GM23338 (cell line): ENCODE measurements around the gene CNTNAP4. TPM values are rescaled to one million over a fixed set of nuclear protein-coding genes. Genes with fewer than 3 reads are reported as not detected.

Source experiments
- ATAC-seq: fragments of 200-7000 bp; cut with Tn5 transposase; 3 replicates; pipeline ENCODE4 v1.9.1; 2020
- DNase-seq: peaks from one replicate; pipeline ENCODE4 v3.0.0-alpha.2; 2015; ENCODE audit warnings: low spot score
- H2AFZ ChIP-seq: fragments of 200-600 bp; sonication (generic); 2 replicates; pipeline ENCODE4 v1.8.0; 2016; ENCODE audit warnings: antibody characterized with exemption, mild to moderate bottlenecking, moderate library complexity
- H3F3A ChIP-seq: fragments of 200-600 bp; sonication (generic); replicated peaks from 2 replicates; pipeline ENCODE4 v1.8.0; 2017; ENCODE audit warnings: antibody characterized with exemption, mixed run types, low read depth
- H3K27ac ChIP-seq: fragments of 200-600 bp; sonication (generic); 2 replicates; pipeline ENCODE4 v1.6.1; 2016; ENCODE audit warnings: low read depth
- H3K27me3 ChIP-seq: fragments of 200-600 bp; sonication (generic); 2 replicates; pipeline ENCODE4 v1.8.0; 2016; ENCODE audit warnings: mild to moderate bottlenecking, mixed run types, moderate library complexity; ENCODE audit not compliant: insufficient read depth
- H3K36me3 ChIP-seq: fragments of 200-600 bp; sonication (generic); 2 replicates; pipeline ENCODE4 v1.8.0; 2016; ENCODE audit warnings: mild to moderate bottlenecking; ENCODE audit not compliant: insufficient read depth
- H3K4me1 ChIP-seq: fragments of 200-600 bp; sonication (generic); 2 replicates; pipeline ENCODE4 v1.8.0; 2016; ENCODE audit warnings: mild to moderate bottlenecking, moderate library complexity; ENCODE audit not compliant: insufficient read depth
- H3K4me2 ChIP-seq: fragments of 200-600 bp; sonication (generic); 2 replicates; pipeline ENCODE4 v1.7.1; 2017; ENCODE audit warnings: mixed run types
- H3K4me3 ChIP-seq: fragments of 200-600 bp; sonication (generic); 2 replicates; pipeline ENCODE4 v1.6.1; 2016; ENCODE audit warnings: mixed run types
- H3K79me2 ChIP-seq: fragments of 200-600 bp; sonication (generic); replicated peaks from 2 replicates; pipeline ENCODE4 v1.8.0; 2017; ENCODE audit warnings: mild to moderate bottlenecking; ENCODE audit not compliant: insufficient read depth
- H3K9me2 ChIP-seq: fragments of 200-600 bp; sonication (generic); 2 replicates; pipeline ENCODE4 v1.8.0; 2017; ENCODE audit not compliant: insufficient read depth
- H4K20me1 ChIP-seq: fragments of 200-600 bp; sonication (generic); replicated peaks from 2 replicates; pipeline ENCODE4 v1.8.0; 2017; ENCODE audit warnings: mild to moderate bottlenecking; ENCODE audit not compliant: insufficient read depth
- H3K27ac Mint-ChIP-seq: 2 replicates; pipeline ENCODE4 v1.8.0; 2020; ENCODE audit warnings: inconsistent platforms, mild to moderate bottlenecking, moderate library complexity, mixed read lengths
- H3K27me3 Mint-ChIP-seq: 3 replicates; pipeline ENCODE4 v1.8.0; 2022; ENCODE audit warnings: low read depth, mild to moderate bottlenecking, moderate library complexity, mixed read lengths, inconsistent platforms; ENCODE audit not compliant: insufficient read depth, poor library complexity
- H3K36me3 Mint-ChIP-seq: 3 replicates; pipeline ENCODE4 v1.8.0; 2021; ENCODE audit warnings: low read depth, mild to moderate bottlenecking, inconsistent platforms, moderate library complexity, mixed read lengths
- H3K4me1 Mint-ChIP-seq: 3 replicates; pipeline ENCODE4 v1.8.0; 2020; ENCODE audit warnings: mild to moderate bottlenecking, inconsistent platforms, mixed read lengths
- H3K4me3 Mint-ChIP-seq: 3 replicates; pipeline ENCODE4 v1.8.0; 2021; ENCODE audit warnings: moderate library complexity, mild to moderate bottlenecking, inconsistent platforms, mixed read lengths
- H3K9me3 Mint-ChIP-seq: 3 replicates; pipeline ENCODE4 v1.8.0; 2020; ENCODE audit warnings: moderate library complexity, mild to moderate bottlenecking, inconsistent platforms, mixed read lengths
- CREB1 ChIP-seq: fragments of 250-450 bp; sonication (Bioruptor Pico); IDR thresholded peaks from 2 replicates; pipeline ENCODE4 v1.5.0; 2020; ENCODE audit warnings: low read depth, mild to moderate bottlenecking, moderate library complexity
- EZH2 ChIP-seq: fragments of 200-600 bp; sonication (generic); IDR thresholded peaks from one replicate; pipeline ENCODE4 v1.8.0; 2017; ENCODE audit warnings: antibody characterized with exemption, mild to moderate bottlenecking, low read depth; ENCODE audit not compliant: unreplicated experiment
- EZH2phosphoT487 ChIP-seq: fragments of 200-600 bp; sonication (generic); IDR thresholded peaks from one replicate; pipeline ENCODE4 v1.8.1; 2018; ENCODE audit warnings: antibody characterized with exemption; ENCODE audit not compliant: unreplicated experiment
- JUNB ChIP-seq: IDR thresholded peaks from one replicate; pipeline ENCODE4 v1.6.1; 2016; ENCODE audit warnings: antibody characterized with exemption; ENCODE audit not compliant: unreplicated experiment
- NANOG ChIP-seq: IDR thresholded peaks from 2 replicates; pipeline ENCODE4 v1.6.1; 2016; ENCODE audit warnings: antibody characterized with exemption, borderline replicate concordance
- POLR2AphosphoS5 ChIP-seq: IDR thresholded peaks from 2 replicates; pipeline ENCODE4 v1.6.1; 2016; ENCODE audit warnings: antibody characterized with exemption, low read depth
- STAT1 ChIP-seq: IDR thresholded peaks from one replicate; pipeline ENCODE4 v1.6.1; 2016; ENCODE audit warnings: antibody characterized with exemption; ENCODE audit not compliant: unreplicated experiment
- ZNF114 ChIP-seq: fragments of 250-450 bp; sonication (Bioruptor Pico); IDR thresholded peaks from 2 replicates; pipeline ENCODE4 v1.5.0; 2020; ENCODE audit warnings: mild to moderate bottlenecking, moderate library complexity
- ZNF331 ChIP-seq: fragments of 250-450 bp; sonication (Bioruptor Pico); IDR thresholded peaks from 2 replicates; pipeline ENCODE4 v1.5.0; 2020; ENCODE audit warnings: low read depth, mild to moderate bottlenecking, moderate library complexity
- polyA plus RNA-seq: library from polyadenylated mRNA; unstranded; fragments of >200 nt; fragmentation: Nextera tagmentation; extraction: Ambion mirVana; gene quantifications from 2 replicates; pipeline ENCODE4 v1.2.1, GENCODE V29; 2016
- total RNA-seq: library from RNA; depleted of rRNA; stranded (reverse); fragments of >200 nt; shearing (Covaris generic); gene quantifications from 2 replicates; pipeline ENCODE4 v1.2.3, GENCODE V29; 2014
- TF ChIP-seq, protein P1 (sequence below): IDR thresholded peaks from 2 replicates; pipeline ENCODE4 v1.6.1; 2016; ENCODE audit warnings: antibody characterized with exemption
- TF ChIP-seq, protein P2 (sequence below): IDR thresholded peaks from one replicate; pipeline ENCODE4 v1.6.1; 2018; ENCODE audit warnings: antibody characterized with exemption; ENCODE audit not compliant: unreplicated experiment
- TF ChIP-seq, protein P3 (sequence below), 2 experiments: fragments of 200-600 bp in 1 of 2; sonication (generic) in 1 of 2; conservative IDR thresholded peaks; 2 replicates each; pipeline versions ENCODE4 v1.5.1 to v1.6.1; 2016 to 2017; ENCODE audit warnings: antibody characterized with exemption in 2 of 2, low read depth in 2 of 2, mild to moderate bottlenecking in 2 of 2, moderate library complexity in 1 of 2
- TF ChIP-seq, protein P4 (sequence below): fragments of 250-450 bp; sonication (Bioruptor Pico); IDR thresholded peaks from 2 replicates; pipeline ENCODE4 v1.5.0; 2020; ENCODE audit warnings: mild to moderate bottlenecking, moderate library complexity

Gene CNTNAP4
- total and polyA plus RNA-seq, 2 experiments from 2014 or later = not detected

DNA sequence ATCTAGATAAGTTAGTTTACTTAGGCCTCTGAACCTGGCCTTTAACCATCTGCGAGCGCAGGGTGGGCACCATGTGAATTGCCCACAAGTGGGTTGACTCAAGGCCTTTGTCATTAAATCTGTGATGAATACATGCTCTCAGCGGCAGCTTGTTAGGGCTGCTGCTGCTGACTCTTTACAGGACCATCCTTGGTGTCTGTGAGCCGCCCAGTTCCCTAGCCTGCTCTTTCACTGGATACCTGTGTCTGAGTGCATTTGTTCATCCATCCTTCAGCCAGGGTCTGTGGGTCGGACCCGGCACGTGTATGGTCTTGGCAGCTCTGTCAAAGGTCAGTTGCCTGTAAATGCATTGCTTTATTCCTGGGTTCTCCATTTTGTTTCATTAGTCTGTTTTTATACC lies 321.3 kb downstream of the CNTNAP4 start:
- no peak for ATAC-seq
- Histone ChIP-seq H3K4me3 (no peak overlapping the region), H2AFZ (no peak overlapping the region), H3K4me2 (no peak overlapping the region), H3F3A (no peaks in the 10 kb centered on the region), H3K79me2 (no peaks in the 10 kb centered on the region), H4K20me1 (no peaks in the 10 kb centered on the region), H3K36me3 (no peaks in the 10 kb centered on the region), H3K27me3 (no peaks in the 10 kb centered on the region), H3K4me1 (no peaks in the 10 kb centered on the region), H3K9me2 (no peaks in the 10 kb centered on the region), H3K27ac (no peak overlapping the region)
- Mint-ChIP-seq H3K4me1 (no peaks in the 10 kb centered on the region), H3K9me3 (peaks cover 63% of the 10 kb centered on the region), H3K4me3 (no peak overlapping the region), H3K36me3 (0 out of 3 replicates have a peak, but pooled peaks cover 3% of the 10 kb centered on the region), H3K27ac (no peak overlapping the region), H3K27me3 (peaks cover 2% of the 10 kb centered on the region)
- TF ChIP-seq POLR2AphosphoS5 (no peak), ZNF331 (no peak), STAT1 (no peak), EZH2phosphoT487 (no peak), NANOG (no peak), EZH2 (no peak), ZNF114 (CRISPR knock-in tag) (no peak), CREB1 (CRISPR knock-in tag) (no peak), JUNB (no peak)
- TF ChIP-seq, protein P1, sequence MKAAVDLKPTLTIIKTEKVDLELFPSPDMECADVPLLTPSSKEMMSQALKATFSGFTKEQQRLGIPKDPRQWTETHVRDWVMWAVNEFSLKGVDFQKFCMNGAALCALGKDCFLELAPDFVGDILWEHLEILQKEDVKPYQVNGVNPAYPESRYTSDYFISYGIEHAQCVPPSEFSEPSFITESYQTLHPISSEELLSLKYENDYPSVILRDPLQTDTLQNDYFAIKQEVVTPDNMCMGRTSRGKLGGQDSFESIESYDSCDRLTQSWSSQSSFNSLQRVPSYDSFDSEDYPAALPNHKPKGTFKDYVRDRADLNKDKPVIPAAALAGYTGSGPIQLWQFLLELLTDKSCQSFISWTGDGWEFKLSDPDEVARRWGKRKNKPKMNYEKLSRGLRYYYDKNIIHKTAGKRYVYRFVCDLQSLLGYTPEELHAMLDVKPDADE = no peak
- TF ChIP-seq, protein P2, sequence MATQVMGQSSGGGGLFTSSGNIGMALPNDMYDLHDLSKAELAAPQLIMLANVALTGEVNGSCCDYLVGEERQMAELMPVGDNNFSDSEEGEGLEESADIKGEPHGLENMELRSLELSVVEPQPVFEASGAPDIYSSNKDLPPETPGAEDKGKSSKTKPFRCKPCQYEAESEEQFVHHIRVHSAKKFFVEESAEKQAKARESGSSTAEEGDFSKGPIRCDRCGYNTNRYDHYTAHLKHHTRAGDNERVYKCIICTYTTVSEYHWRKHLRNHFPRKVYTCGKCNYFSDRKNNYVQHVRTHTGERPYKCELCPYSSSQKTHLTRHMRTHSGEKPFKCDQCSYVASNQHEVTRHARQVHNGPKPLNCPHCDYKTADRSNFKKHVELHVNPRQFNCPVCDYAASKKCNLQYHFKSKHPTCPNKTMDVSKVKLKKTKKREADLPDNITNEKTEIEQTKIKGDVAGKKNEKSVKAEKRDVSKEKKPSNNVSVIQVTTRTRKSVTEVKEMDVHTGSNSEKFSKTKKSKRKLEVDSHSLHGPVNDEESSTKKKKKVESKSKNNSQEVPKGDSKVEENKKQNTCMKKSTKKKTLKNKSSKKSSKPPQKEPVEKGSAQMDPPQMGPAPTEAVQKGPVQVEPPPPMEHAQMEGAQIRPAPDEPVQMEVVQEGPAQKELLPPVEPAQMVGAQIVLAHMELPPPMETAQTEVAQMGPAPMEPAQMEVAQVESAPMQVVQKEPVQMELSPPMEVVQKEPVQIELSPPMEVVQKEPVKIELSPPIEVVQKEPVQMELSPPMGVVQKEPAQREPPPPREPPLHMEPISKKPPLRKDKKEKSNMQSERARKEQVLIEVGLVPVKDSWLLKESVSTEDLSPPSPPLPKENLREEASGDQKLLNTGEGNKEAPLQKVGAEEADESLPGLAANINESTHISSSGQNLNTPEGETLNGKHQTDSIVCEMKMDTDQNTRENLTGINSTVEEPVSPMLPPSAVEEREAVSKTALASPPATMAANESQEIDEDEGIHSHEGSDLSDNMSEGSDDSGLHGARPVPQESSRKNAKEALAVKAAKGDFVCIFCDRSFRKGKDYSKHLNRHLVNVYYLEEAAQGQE = no peak
- TF ChIP-seq, protein P3, sequence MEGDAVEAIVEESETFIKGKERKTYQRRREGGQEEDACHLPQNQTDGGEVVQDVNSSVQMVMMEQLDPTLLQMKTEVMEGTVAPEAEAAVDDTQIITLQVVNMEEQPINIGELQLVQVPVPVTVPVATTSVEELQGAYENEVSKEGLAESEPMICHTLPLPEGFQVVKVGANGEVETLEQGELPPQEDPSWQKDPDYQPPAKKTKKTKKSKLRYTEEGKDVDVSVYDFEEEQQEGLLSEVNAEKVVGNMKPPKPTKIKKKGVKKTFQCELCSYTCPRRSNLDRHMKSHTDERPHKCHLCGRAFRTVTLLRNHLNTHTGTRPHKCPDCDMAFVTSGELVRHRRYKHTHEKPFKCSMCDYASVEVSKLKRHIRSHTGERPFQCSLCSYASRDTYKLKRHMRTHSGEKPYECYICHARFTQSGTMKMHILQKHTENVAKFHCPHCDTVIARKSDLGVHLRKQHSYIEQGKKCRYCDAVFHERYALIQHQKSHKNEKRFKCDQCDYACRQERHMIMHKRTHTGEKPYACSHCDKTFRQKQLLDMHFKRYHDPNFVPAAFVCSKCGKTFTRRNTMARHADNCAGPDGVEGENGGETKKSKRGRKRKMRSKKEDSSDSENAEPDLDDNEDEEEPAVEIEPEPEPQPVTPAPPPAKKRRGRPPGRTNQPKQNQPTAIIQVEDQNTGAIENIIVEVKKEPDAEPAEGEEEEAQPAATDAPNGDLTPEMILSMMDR (conservative IDR thresholded peaks at IDR 0.05; ENCODE audit: low read depth in 2 of 2) = no peak
- TF ChIP-seq, protein P4, sequence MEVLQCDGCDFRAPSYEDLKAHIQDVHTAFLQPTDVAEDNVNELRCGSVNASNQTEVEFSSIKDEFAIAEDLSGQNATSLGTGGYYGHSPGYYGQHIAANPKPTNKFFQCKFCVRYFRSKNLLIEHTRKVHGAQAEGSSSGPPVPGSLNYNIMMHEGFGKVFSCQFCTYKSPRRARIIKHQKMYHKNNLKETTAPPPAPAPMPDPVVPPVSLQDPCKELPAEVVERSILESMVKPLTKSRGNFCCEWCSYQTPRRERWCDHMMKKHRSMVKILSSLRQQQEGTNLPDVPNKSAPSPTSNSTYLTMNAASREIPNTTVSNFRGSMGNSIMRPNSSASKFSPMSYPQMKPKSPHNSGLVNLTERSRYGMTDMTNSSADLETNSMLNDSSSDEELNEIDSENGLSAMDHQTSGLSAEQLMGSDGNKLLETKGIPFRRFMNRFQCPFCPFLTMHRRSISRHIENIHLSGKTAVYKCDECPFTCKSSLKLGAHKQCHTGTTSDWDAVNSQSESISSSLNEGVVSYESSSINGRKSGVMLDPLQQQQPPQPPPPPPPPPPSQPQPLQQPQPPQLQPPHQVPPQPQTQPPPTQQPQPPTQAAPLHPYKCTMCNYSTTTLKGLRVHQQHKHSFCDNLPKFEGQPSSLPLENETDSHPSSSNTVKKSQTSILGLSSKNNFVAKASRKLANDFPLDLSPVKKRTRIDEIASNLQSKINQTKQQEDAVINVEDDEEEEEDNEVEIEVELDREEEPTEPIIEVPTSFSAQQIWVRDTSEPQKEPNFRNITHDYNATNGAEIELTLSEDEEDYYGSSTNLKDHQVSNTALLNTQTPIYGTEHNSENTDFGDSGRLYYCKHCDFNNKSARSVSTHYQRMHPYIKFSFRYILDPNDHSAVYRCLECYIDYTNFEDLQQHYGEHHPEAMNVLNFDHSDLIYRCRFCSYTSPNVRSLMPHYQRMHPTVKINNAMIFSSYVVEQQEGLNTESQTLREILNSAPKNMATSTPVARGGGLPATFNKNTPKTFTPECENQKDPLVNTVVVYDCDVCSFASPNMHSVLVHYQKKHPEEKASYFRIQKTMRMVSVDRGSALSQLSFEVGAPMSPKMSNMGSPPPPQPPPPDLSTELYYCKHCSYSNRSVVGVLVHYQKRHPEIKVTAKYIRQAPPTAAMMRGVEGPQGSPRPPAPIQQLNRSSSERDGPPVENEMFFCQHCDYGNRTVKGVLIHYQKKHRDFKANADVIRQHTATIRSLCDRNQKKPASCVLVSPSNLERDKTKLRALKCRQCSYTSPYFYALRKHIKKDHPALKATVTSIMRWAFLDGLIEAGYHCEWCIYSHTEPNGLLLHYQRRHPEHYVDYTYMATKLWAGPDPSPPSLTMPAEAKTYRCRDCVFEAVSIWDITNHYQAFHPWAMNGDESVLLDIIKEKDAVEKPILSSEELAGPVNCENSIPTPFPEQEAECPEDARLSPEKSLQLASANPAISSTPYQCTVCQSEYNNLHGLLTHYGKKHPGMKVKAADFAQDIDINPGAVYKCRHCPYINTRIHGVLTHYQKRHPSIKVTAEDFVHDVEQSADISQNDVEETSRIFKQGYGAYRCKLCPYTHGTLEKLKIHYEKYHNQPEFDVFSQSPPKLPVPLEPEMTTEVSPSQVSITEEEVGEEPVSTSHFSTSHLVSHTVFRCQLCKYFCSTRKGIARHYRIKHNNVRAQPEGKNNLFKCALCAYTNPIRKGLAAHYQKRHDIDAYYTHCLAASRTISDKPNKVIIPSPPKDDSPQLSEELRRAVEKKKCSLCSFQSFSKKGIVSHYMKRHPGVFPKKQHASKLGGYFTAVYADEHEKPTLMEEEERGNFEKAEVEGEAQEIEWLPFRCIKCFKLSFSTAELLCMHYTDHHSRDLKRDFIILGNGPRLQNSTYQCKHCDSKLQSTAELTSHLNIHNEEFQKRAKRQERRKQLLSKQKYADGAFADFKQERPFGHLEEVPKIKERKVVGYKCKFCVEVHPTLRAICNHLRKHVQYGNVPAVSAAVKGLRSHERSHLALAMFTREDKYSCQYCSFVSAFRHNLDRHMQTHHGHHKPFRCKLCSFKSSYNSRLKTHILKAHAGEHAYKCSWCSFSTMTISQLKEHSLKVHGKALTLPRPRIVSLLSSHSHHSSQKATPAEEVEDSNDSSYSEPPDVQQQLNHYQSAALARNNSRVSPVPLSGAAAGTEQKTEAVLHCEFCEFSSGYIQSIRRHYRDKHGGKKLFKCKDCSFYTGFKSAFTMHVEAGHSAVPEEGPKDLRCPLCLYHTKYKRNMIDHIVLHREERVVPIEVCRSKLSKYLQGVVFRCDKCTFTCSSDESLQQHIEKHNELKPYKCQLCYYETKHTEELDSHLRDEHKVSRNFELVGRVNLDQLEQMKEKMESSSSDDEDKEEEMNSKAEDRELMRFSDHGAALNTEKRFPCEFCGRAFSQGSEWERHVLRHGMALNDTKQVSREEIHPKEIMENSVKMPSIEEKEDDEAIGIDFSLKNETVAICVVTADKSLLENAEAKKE = no peak
- DNase-seq = no peak
